Activated naive CD8-positive, alpha-beta T cell treated with anti-CD3 and anti-CD28 coated beads, Interleukin-2, amount 10 ng/mL, durations not matched to agents 7 days and 5 days (primary cell): ENCODE measurements around the gene CES4A. TPM values are rescaled to one million over a fixed set of nuclear protein-coding genes. Genes with fewer than 3 reads are reported as not detected.
"Not testable (repeated sequence)": the region's sequence is repeated elsewhere in the genome, so short reads cannot be mapped to it uniquely, and the experiment has no call there.

Source experiments
- ATAC-seq: fragments of 150-1000 bp; cut with Tn5 transposase; one replicate; pipeline ENCODE4 v1.10.0; 2021; ENCODE audit warnings: low read depth, moderate library complexity
- POLR2A ChIA-PET: fragments of 350-600 bp; sonication (Branson Sonifier 250); formaldehyde crosslinking; loops from one replicate; lab custom pipeline; 2021; ENCODE audit warnings: antibody characterized with exemption; lab: Charles Lee
- DNase-seq: peaks from one replicate; pipeline ENCODE4 v3.0.0; 2021
- H3K27ac Mint-ChIP-seq: one replicate; pipeline ENCODE4 v1.8.0; 2022; ENCODE audit warnings: mild to moderate bottlenecking, mixed read lengths
- H3K27me3 Mint-ChIP-seq: one replicate; pipeline ENCODE4 v1.8.0; 2022; ENCODE audit warnings: mild to moderate bottlenecking, moderate library complexity, mixed read lengths
- H3K36me3 Mint-ChIP-seq: one replicate; pipeline ENCODE4 v1.8.0; 2021; ENCODE audit warnings: mild to moderate bottlenecking, mixed read lengths
- H3K4me1 Mint-ChIP-seq: one replicate; pipeline ENCODE4 v1.8.0; 2021; ENCODE audit warnings: mixed read lengths
- H3K4me3 Mint-ChIP-seq: one replicate; pipeline ENCODE4 v1.8.0; 2022; ENCODE audit warnings: mild to moderate bottlenecking, moderate library complexity, mixed read lengths
- H3K9me3 Mint-ChIP-seq: one replicate; pipeline ENCODE4 v1.8.0; 2021; ENCODE audit warnings: mixed read lengths
- total RNA-seq, 2 experiments: library from RNA; stranded (reverse); gene quantifications; one replicate each; pipeline ENCODE4 v1.2.3, GENCODE V29; 2021

The CES4A gene
- total RNA-seq, 2 experiments from 2014 or later = 16.2 to 17.5 TPM

DNA sequence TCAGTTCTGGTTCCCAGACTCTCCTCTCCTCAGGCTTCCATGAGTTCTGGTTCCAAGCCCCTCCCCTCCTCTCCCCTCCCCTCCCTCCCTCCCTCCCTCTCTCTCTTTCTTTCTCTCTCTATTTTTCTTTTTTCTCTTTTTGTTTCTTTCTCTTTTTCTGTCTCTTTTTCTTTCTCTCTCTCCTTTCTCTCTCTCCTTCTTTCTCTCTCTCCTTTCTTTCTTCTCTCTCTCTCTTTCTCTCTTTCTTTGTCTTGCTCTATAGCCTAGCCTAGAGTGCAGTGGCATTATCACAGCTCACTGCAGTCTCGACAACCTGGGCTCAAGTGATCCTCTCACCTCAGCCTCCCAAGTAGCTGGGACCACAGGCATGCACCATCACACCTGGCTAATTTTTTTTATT, 28.1 kb upstream of the CES4A start:
- Mint-ChIP-seq H3K36me3 (no peaks in the 10 kb centered on the region), H3K27ac (no peak overlapping the region), H3K27me3 (peaks cover 2% of the 10 kb centered on the region), H3K9me3 (no peaks in the 10 kb centered on the region), H3K4me3 (no peak overlapping the region), H3K4me1 (peaks cover 28% of the 10 kb centered on the region)
- DNase-seq (no peak), ATAC-seq (no peak)
- POLR2A ChIA-PET = interaction anchor here (1.5 kb wide), 1 partner anchor 53 kb away, joined by 3 read pairs; no protein-coding TSS in a partner anchor

- peaks cover 28% of the 10 kb centered on the region for H3K4me1 Mint-ChIP-seq
- H3K27me3 Mint-ChIP-seq = peaks cover 5% of the 10 kb centered on the region
- POLR2A ChIA-PET = interaction anchor here (0.6 to 1.5 kb wide), 3 partner anchors 12 to 1325 kb away, joined by 3 to 4 read pairs (median 3); no protein-coding TSS in a partner anchor
- peak within 1 kb of the TSS; percentile 86 for H3K27ac Mint-ChIP-seq
- ATAC-seq = peak; percentile 99
- peak; percentile 75 for DNase-seq
- H3K9me3 Mint-ChIP-seq = no peaks in the 10 kb centered on the region
- H3K4me3 Mint-ChIP-seq = peak within 1 kb of the TSS; percentile 73
- H3K36me3 Mint-ChIP-seq = no peaks in the 10 kb centered on the region
These were observed 27.2 kb upstream of the CES4A start, which contains the start of gene CES3 for GRCh38 chr16:66961065-66961744. Gene CES3 (plus strand): TSS chr16:66961266. CDS start chr16:66961308, 42 bp downstream.

DNA sequence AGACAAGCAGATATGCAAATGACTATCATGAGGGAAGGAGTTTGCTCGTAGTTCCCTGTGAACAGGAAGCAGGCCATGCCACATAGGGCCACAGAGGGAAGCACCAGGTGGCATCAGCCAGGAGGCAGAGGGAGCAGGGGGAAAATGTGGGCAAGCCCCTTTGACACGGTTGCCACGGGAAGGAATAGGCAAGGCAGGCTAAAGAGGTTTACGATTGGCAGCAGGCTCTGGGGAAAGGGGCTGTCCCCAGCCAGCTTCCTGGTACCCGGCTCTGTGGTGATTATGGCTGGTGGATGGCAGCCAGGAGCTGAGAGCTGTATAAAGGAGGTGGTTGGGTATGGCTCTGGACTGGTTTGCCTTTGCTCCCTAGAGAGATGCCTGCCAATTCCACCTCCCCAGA, 26.5 kb upstream of the CES4A start:
- no peaks in the 10 kb centered on the region for H3K9me3 Mint-ChIP-seq
- POLR2A ChIA-PET = interaction anchor here (0.6 to 0.9 kb wide), 2 partner anchors 21 to 35 kb away, joined by 3 read pairs; no protein-coding TSS in a partner anchor
- ATAC-seq (peak; percentile 38), DNase-seq (no peak)
- H3K4me1 Mint-ChIP-seq = peaks cover 28% of the 10 kb centered on the region
- H3K4me3 Mint-ChIP-seq = peak overlapping the region; percentile 73
- peak overlapping the region; percentile 86 for H3K27ac Mint-ChIP-seq
- H3K27me3 Mint-ChIP-seq = peaks cover 5% of the 10 kb centered on the region
- H3K36me3 Mint-ChIP-seq = no peaks in the 10 kb centered on the region

- H3K4me3 Mint-ChIP-seq = no peak overlapping the region
These were observed 24.3 kb upstream of the CES4A start for GRCh38 chr16:66964049-66964448.

DNA sequence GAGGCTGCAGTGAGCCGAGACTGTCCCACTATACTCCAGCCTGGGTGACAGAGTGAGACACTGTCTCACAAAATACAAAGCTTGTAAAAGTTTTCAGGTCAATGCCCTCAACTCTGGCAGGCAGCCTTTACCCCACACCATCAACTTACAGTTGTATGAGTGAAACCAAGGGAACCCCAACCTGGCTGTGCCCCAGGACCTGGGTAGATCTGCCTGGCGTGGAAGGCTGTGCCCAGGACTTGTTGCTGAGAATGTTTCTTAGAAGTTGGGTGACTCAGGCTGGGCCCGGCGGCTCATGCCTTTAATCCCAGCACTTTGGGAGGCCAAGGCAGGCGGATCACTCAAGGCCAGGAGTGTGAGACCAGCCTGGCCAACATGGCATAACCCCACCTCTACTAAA, 19.5 kb upstream of the CES4A start:
- H3K36me3 Mint-ChIP-seq = no peaks in the 10 kb centered on the region
- peaks cover 5% of the 10 kb centered on the region for H3K27me3 Mint-ChIP-seq
- H3K27ac Mint-ChIP-seq = no peak overlapping the region
- POLR2A ChIA-PET = no interaction called here
- no peak for DNase-seq
- H3K9me3 Mint-ChIP-seq = no peaks in the 10 kb centered on the region
- H3K4me3 Mint-ChIP-seq = no peak overlapping the region
- H3K4me1 Mint-ChIP-seq = no peaks in the 10 kb centered on the region
- ATAC-seq = no peak

More at GRCh38 chr16:66964049-66964448, 24.3 kb upstream of the CES4A start:
- H3K27ac Mint-ChIP-seq = no peak overlapping the region
- H3K36me3 Mint-ChIP-seq = no peaks in the 10 kb centered on the region
- ATAC-seq (no peak), DNase-seq (no peak)
- peaks cover 18% of the 10 kb centered on the region for H3K4me1 Mint-ChIP-seq
- no peaks in the 10 kb centered on the region for H3K9me3 Mint-ChIP-seq
- peaks cover 5% of the 10 kb centered on the region for H3K27me3 Mint-ChIP-seq
- POLR2A ChIA-PET = interaction anchor here (1.1 to 1.5 kb wide), 2 partner anchors 10 to 50 kb away, joined by 5 to 6 read pairs; no protein-coding TSS in a partner anchor

DNA sequence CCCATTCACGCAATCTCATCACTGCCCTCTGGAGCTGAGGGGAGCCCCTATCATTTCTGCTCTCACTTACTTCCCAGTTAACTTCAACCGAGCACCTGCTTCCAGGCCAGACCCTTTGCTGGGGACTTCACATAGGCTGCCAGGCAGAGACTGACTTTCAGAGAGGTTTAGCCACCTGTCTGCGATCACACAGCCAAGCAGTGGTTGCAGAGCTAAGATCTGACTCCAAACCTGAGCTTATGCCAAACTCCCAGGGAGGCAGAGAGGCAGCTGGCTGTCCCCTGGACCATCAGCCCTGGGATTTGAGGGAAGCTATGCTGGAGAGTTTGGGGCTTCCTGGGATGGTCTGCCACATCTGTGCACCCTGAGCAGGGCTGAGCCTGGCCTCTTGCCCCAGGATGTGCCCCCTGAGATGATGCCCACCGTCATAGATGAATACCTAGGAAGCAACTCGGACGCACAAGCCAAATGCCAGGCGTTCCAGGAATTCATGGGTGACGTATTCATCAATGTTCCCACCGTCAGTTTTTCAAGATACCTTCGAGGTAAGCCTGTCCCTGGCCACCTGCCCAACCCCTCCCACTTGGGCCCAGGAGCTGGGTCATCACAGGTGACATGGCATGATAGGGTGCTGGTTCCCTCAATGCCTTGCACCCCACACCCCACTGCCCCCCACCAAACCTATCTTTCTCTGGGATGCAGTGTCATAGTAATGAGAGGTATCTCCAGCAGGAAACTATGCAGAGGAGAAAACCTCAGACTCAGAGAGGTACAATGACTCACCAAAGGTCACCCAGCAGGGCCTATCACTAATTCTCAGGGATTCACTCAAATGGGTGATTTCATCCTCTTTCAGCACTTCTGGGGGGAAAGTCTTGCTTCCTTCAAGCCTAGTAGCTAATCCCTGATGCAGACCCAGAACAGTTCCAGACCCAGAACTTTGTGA, 17.3 kb upstream of the CES4A start:
- Mint-ChIP-seq H3K9me3 (no peaks in the 10 kb centered on the region), H3K36me3 (no peaks in the 10 kb centered on the region), H3K4me1 (peaks cover 12% of the 10 kb centered on the region), H3K27me3 (no peaks in the 10 kb centered on the region), H3K27ac (peak overlapping the region; percentile 16), H3K4me3 (no peak overlapping the region)
- POLR2A ChIA-PET = no interaction called here
- DNase-seq = no peak
- ATAC-seq = no peak

DNA sequence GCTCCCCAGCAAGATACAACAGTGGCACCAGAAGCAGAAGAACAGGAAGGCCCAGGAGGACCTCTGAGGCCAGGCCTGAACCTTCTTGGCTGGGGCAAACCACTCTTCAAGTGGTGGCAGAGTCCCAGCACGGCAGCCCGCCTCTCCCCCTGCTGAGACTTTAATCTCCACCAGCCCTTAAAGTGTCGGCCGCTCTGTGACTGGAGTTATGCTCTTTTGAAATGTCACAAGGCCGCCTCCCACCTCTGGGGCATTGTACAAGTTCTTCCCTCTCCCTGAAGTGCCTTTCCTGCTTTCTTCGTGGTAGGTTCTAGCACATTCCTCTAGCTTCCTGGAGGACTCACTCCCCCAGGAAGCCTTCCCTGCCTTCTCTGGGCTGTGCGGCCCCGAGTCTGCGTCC, 15.4 kb upstream of the CES4A start:
- H3K27me3 Mint-ChIP-seq = no peaks in the 10 kb centered on the region
- no peaks in the 10 kb centered on the region for H3K36me3 Mint-ChIP-seq
- no peak overlapping the region for H3K4me3 Mint-ChIP-seq
- POLR2A ChIA-PET = interaction anchor here (2.9 kb wide), 1 partner anchor 8 kb away, joined by 6 read pairs; no protein-coding TSS in a partner anchor
- H3K4me1 Mint-ChIP-seq = peaks cover 21% of the 10 kb centered on the region
- H3K9me3 Mint-ChIP-seq = no peaks in the 10 kb centered on the region
- ATAC-seq = no peak
- peak overlapping the region; percentile 7 for H3K27ac Mint-ChIP-seq
- no peak for DNase-seq

DNA sequence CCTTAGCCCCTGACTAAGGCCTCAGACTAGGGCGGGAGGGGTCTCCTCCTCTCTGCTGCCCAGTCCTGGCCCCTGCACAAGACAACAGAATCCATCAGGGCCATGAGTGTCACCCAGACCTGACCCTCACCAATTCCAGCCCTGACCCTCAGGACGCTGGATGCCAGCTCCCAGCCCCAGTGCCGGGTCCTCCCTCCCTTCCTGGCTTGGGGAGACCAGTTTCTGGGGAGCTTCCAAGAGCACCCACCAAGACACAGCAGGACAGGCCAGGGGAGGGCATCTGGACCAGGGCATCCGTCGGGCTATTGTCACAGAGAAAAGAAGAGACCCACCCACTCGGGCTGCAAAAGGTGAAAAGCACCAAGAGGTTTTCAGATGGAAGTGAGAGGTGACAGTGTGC, 14.7 kb upstream of the CES4A start:
- H3K4me1 Mint-ChIP-seq = peaks cover 27% of the 10 kb centered on the region
- H3K27ac Mint-ChIP-seq = peak overlapping the region; percentile 52
- no peaks in the 10 kb centered on the region for H3K9me3 Mint-ChIP-seq
- H3K27me3 Mint-ChIP-seq = no peaks in the 10 kb centered on the region
- H3K4me3 Mint-ChIP-seq = no peak overlapping the region
- no peak for ATAC-seq
- H3K36me3 Mint-ChIP-seq = no peaks in the 10 kb centered on the region
- DNase-seq = no peak
- POLR2A ChIA-PET = interaction anchor here (1.6 to 2.9 kb wide), 3 partner anchors 9 to 178 kb away, joined by 3 to 21 read pairs (median 6); no protein-coding TSS in a partner anchor

GRCh38 chr16:66974156-66974931, 14.0 kb upstream of the CES4A start:
- Mint-ChIP-seq H3K27ac (peak overlapping the region; percentile 75), H3K4me1 (peaks cover 33% of the 10 kb centered on the region), H3K4me3 (peak overlapping the region; percentile 78)
- POLR2A ChIA-PET = interaction anchor here (0.6 to 2.9 kb wide), 5 partner anchors 9 to 181 kb away, joined by 3 to 21 read pairs (median 3); no protein-coding TSS in a partner anchor
- not testable (repeated sequence) for H3K9me3 Mint-ChIP-seq, ATAC-seq, DNase-seq, H3K36me3 Mint-ChIP-seq, H3K27me3 Mint-ChIP-seq

DNA sequence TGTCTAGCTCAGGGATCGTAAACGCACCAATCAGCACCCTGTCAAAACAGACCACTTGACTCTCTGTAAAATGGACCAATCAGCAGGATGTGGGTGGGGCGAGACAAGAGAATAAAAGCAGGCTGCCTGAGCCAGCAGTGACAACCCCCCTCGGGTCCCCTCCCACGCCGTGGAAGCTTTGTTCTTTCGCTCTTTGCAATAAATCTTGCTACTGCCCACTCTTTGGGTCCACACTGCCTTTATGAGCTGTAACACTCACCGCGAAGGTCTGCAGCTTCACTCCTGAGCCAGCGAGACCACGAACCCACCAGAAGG, 13.5 kb upstream of the CES4A start:
- Mint-ChIP-seq H3K4me1 (peaks cover 35% of the 10 kb centered on the region), H3K4me3 (peak overlapping the region; percentile 78), H3K27ac (peak overlapping the region; percentile 75)
- POLR2A ChIA-PET = interaction anchor here (0.6 to 2.9 kb wide), 7 partner anchors 10 to 374 kb away, joined by 3 to 21 read pairs (median 3); no protein-coding TSS in a partner anchor
- H3K27me3 Mint-ChIP-seq, H3K36me3 Mint-ChIP-seq, DNase-seq, ATAC-seq, H3K9me3 Mint-ChIP-seq: not testable (repeated sequence)

DNA sequence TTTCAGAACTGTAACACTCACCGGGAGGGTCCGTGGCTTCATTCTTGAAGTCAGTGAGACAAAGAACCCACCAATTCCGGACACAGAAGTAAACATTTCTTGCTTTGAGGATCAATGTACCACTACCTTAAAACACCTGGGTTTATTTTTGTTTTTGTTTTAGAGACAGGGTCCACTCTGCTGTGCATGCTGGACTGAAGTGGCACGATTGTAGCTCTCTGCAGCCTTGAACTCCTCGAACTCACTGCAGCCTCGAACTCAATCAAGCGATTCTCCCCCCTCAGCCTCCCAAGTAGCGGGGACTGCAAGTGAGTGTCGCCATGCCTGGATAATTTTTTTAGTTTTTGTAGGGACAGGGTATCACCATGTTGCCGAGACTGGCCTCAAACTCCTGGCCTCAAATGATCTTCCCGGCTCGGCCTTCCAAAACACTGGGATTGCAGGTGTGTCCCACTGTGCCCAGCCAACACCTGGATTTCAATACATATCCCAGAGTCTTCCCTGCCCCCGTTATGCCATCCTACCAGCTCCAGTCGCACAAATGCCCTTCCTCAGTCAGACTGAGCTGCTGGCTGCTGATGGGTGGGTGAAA, 13.0 kb upstream of the CES4A start:
- H3K36me3 Mint-ChIP-seq = no peaks in the 10 kb centered on the region

GRCh38 chr16:66976746-66977145, 11.6 kb upstream of the CES4A start:
- Mint-ChIP-seq H3K27ac (peak overlapping the region; percentile 45), H3K27me3 (no peaks in the 10 kb centered on the region), H3K9me3 (no peaks in the 10 kb centered on the region), H3K36me3 (no peaks in the 10 kb centered on the region), H3K4me3 (no peak overlapping the region), H3K4me1 (peaks cover 44% of the 10 kb centered on the region)
- POLR2A ChIA-PET = interaction anchor here (0.5 to 4.3 kb wide), 4 partner anchors 37 to 174 kb away, joined by 4 to 38 read pairs (median 14); partner anchors contain the start of gene B3GNT9
- no peak for ATAC-seq
- no peak for DNase-seq

More for the DNA sequence above, 13.0 kb upstream of the CES4A start:
- Mint-ChIP-seq H3K9me3 (no peaks in the 10 kb centered on the region), H3K4me3 (peak overlapping the region; percentile 78), H3K4me1 (peaks cover 37% of the 10 kb centered on the region), H3K27me3 (no peaks in the 10 kb centered on the region), H3K27ac (peak overlapping the region; percentile 75)
- POLR2A ChIA-PET = interaction anchor here (0.6 to 2.9 kb wide), 7 partner anchors 11 to 375 kb away, joined by 3 to 21 read pairs (median 4); partner anchors contain the start of gene B3GNT9
- no peak for ATAC-seq
- no peak for DNase-seq
